HCEC 1CT (cell line): ENCODE results near the gene TMC2.
"Not testable (repeated sequence)": the region's sequence is repeated elsewhere in the genome, so short reads cannot be mapped to it uniquely, and the experiment has no call there.

Experiments used
- DNase-seq: peaks from one replicate; pipeline ENCODE4 v3.0.0-alpha.2; 2017

Gene TMC2

GRCh38 chr20:2524709-2525506 is 11.5 kb upstream of the TMC2 start:
- peak; percentile 63 for DNase-seq

GRCh38 chr20:2526218-2526583 is 10.2 kb upstream of the TMC2 start:
- not testable (repeated sequence) for DNase-seq

DNA sequence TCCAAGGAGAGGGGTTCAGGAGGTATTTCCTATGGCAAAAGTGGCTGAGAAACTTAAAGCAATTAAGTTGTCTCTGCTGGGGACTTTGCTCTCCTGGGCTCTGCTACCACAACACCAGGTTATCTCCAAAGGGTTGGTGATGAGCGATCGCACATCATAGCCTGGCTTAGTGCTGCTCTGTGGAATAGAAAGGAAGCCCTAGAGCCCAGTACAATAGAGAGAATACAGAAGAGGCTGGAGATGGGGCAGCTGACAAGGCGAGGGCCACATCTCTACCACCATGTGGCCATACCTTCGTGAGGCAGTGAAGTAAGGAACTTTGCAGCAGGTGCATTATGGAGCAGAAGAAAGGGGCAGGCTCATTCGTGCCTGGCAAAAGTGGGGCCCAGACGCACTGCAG is 8.6 kb upstream of the TMC2 start:
- no peak for DNase-seq

GRCh38 chr20:2528671-2529271 is 7.6 kb upstream of the TMC2 start:
- no peak for DNase-seq

DNA sequence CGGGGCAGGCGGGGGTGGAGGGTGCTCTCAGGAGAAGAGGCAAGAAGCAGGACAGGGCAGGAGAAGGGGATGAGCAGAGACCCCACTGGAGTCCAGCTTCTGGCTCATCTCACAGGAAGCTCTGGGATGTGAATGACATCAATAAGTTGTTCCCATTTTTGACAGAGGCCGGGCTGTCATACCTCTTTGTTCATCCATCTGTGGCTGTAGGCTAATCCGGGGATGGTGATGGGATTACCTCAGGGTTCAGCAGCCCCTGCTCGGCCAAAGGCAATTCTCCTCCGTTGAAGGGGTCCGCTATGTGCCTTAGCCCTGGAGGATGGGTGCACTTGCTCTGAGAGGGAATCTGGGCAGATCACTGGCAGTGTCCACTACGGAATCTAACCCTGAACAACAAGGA is 3.3 kb upstream of the TMC2 start:
- no peak for DNase-seq

DNA sequence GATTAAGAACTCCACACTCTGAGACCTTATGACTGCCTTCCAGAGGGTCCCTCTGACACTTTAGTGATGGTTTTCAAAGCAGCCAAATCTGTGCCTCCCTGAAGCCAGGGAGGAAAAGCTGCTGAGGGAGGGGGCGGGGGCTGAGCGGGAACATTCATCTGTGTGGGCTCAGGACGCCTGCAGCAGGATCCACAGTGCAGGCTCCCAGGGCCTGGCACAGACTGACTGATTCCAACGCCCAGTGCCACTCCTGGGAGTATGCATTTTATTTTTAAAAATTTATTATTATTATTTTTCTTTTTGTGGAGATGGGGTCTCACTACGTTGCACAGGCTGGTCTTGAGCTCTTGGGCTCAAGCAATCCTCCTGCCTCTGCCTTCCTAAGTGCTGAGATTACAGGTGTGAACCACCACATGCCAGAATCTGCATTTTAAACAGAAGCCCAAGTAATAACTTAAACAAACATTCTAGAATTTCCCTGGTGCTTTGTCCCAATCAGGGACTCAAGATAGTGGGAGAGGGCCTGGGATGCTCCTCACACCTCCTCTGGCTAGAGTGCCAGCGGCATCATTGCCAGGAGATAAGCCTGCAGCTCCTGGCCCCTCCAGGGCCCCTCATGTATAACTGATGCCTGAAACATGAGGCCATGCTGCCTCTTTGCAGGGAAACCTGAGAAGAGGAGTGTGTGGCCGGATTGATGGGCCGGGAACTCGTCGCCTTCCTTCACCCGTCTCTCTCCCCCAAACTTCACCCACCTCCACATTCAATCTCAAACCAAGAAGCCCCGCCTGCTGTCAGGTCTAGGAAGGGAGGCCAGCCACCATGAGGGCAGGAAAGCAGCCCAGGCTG is 438 bp upstream of the TMC2 start:
- DNase-seq, result no peak

GRCh38 chr20:2537101-2537500 is 728 bp downstream of the TMC2 start:
- DNase-seq, result no peak

- DNase-seq, result no peak
These were observed 2.0 kb downstream of the TMC2 start for GRCh38 chr20:2538356-2538755.

DNA sequence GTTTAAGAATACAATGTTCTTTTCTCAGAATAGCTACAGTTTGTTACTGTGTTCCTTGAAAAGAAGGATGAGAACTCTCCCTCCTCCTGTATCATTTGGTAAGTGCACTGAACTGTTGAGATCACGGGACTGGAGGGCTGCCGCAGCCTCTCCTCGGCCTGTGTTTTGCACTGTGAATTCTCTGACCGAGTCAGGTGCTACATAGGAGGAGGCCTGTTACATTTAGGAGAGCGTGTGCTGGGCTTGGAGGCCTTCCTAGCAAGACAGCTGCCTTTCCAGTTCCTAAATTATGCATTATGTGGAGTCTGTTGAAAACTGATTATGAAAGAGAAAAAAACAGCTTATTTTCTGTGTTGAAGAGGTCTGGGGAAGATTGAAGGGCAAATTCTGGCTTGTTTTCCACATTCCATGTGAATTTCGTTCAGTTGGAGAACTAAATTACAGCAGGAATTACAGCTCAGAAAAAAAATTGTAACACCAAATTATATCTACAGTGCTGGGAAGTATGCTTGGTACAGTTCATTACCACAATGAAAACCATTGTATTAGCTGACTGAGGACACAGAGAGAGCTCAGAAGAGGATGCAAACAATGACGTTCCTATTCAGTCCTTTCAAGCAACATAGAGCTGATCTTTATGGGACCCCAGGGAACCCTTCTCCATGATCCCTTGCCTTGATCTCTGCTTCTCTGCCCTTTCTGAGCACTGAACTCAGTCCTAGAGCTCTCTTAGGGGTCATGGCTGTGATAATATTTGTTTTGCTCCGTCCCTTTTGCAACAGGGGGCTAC is 2.8 kb downstream of the TMC2 start:
- DNase-seq, result no peak

GRCh38 chr20:2541940-2542339 is 5.6 kb downstream of the TMC2 start:
- no peak for DNase-seq

DNA sequence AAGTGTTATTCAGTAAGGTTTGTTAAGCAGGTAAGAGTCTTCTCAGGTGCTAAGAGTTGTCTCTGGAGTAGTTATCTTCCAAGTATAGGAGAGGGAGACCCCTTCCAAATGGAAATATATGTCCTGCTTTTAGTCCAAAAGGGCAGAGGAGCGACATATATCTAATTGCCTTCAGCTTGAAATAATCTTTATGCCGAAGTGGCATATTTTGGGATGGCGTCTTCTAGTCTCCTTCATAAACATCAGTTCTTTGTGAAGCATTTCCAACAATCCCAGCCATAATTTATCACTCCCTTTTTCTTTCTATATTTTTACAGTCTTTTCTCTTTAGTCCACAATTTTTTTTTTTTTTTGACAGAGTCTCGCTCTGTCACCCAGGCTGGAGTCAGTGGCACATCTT is 6.0 kb downstream of the TMC2 start:
- DNase-seq, result no peak

DNA sequence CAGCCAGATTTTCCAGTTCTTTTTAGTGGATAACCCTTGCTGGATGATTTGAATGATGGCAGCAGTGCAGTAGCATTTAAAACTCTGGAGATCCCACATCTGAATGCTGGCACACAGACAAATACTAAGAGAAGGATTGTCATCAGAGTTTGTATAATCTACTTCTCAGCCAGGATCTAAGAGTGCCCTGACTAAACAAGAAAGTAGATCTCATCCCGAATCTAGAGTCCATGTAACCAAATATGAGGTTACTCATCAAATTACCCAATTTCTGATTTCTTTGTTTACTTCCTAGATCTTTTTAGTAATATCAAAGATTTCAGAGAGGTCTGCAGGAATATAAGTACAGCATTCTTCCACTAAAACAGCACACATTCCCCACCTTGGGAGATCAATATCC is 7.8 kb downstream of the TMC2 start:
- peak; percentile 51 for DNase-seq

GRCh38 chr20:2545594-2545993 is 9.2 kb downstream of the TMC2 start:
- DNase-seq, result no peak

DNA sequence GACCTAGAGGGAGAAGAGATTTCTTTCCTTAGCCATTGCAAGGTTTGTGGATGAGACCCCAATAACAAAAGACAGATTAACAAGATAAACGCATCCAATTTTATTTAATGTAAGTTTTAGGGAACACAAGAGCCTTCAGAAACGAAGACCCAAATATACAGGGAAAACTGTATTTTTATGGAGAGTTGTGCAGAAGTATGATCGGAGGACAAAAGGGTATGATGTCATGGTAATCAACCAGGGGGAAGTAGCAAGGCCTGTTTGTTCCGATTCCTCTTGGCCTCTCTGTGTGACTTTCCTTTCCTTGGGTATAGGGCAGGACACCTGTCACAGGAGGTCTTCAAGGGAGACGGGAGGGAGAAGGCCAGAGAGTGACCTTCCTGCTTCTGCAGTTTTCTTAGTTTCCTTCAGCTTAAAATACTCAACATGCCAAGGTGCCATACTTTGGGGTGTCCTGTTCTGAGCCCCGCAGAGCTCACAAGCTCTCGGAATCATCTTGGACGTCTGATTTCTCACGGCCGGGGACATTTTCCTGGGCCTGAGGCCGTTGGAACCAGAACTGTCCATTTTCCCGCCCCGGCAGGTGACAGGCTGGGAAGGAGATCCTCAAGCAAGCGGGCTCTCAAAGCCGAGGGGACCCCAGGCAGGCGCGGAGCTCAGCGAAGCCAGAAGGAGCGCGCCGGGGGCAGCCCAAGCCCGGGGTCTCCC is 21.7 kb downstream of the TMC2 start:
- DNase-seq, result no peak

DNA sequence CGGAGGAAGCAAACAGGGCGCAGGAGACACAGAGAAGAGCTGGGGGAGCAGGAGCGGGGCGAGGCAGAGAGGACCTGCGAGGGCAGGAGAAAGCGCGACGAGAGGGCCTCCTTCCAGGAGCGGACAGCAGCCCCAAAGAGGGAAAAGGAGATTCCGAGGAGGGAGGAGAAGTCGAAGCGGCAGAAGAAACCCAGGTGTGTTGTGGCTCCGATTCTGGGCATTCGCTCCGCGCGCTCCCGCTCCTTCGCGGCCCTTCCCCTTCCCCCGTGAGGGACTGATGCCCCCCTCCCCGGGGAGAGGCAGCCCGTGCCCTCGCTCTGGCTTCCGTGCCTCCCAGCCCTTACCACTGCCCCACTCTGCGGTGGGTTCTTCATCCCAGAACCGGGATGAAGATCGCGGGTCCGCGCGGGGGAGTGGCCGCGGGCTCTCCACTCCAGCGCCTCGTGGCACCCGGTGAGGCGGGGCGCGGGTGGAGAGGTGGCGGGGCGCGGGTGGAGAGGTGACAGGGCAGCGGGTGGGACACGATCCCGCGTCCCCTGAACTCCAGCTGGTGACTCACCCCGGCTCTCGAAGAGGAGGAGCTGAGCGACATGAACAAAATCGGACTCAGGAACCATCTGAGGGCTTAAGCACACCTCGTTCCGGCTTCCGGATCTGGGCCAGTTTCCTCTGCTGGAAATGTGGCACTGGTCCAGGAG is 22.4 kb downstream of the TMC2 start:
- no peak for DNase-seq

GRCh38 chr20:2559279-2559626 is 22.9 kb downstream of the TMC2 start:
- no peak for DNase-seq

DNA sequence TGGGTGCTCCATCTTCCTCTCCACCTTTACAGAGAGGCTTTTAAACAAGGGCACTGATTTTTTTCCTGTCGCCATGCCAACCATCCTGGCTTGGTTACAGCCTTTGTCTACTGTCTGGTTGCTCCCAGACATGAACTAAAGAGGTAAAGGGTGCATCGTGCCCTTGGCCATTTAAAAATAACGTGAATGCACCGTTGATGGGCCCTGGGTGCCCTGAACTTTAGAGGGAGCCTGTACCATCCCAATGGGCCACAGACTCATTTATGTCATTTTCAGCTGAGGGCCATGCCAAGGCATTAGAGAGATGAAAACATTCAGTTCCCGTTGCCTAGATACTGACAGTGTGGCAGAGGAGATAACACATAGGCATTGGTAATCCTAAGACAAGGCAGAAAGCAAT is 23.3 kb downstream of the TMC2 start:
- DNase-seq, result no peak

DNA sequence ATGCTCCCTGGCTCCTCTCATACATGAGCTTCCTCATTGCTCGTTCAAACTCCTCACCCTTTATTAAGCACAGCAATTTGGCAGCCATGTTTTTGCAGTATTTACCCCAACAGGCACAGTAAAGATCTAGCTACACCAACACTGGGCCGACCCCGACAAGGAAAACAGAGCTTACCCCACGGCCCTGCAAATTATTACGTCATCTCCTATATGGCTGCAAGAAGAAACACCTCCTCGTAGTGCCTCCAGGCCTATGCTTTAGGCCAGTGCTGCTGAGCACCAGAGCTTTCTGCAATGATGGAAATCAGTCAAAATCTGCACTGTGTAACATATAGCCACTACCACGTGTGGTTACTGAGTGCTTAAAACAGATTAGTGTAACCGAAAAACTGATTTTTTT is 26.7 kb downstream of the TMC2 start:
- DNase-seq, result no peak

- DNase-seq, result no peak
These were observed 28.0 kb downstream of the TMC2 start for GRCh38 chr20:2564406-2564805.

DNA sequence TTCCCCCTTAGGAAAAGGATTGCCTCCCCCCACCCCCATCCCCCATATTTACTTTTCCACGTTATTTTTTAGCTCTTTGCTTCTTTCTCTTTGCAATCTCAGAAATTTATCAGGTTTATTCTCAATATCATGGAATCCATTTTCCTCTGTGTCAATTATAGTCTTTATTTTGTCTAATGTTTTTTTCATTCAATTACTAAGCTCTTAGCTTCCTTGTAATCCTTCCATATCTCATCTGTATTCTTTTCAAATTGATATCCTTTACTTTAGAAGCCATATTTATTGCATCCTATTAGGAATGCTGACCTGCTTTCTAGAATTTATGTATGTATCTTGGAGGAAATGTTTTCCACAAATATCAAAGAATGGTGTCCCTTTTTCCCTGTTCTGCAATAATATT is 39.3 kb downstream of the TMC2 start:
- DNase-seq, result no peak

DNA sequence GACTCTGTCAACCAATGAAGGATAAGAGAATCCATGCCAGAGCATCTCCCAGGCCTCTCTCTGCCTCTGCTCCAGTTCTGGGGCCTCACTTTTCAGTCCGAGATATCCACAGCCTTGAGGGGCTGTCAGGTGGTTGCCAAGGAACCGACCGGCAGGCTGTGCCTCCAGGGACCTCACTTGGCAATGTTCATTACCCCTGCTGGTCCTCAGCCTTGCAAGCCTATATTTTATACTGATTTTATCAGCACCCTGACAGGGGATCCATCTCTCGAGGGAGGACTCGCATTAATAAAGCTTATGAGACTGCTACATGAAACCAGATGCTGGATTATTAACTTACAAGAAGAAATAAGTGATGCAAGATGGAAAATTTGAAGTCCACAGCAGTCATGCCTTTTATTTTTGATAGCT is 39.9 kb downstream of the TMC2 start:
- DNase-seq, result no peak
